HG03095 (cell line): ENCODE measurements around the gene PLIN1.

Source experiments
- ATAC-seq: cut with Tn5 transposase; IDR thresholded peaks from one replicate; pipeline ENCODE4 v1.9.1; 2021; ENCODE audit warnings: moderate library complexity; ENCODE audit not compliant: unreplicated experiment

PLIN1 gene

GRCh38 chr15:89628806-89629715 is 50.1 kb downstream of the PLIN1 start:
- ATAC-seq = no peak

GRCh38 chr15:89628301-89628700 is 50.9 kb downstream of the PLIN1 start:
- no peak for ATAC-seq

GRCh38 chr15:89627256-89627970 is 51.8 kb downstream of the PLIN1 start:
- no peak for ATAC-seq

- no peak for ATAC-seq
Observed at GRCh38 chr15:89625716-89626115, 53.5 kb downstream of the PLIN1 start.

GRCh38 chr15:89623165-89623564 is 56.0 kb downstream of the PLIN1 start:
- ATAC-seq = no peak

- ATAC-seq = no peak
Observed at GRCh38 chr15:89621547-89621946, 57.6 kb downstream of the PLIN1 start.

- ATAC-seq = no peak
Observed at GRCh38 chr15:89616228-89616627, 62.9 kb downstream of the PLIN1 start.

GRCh38 chr15:89615135-89615534 is 64.0 kb downstream of the PLIN1 start:
- ATAC-seq = no peak
